Effector memory CD8-positive, alpha-beta T cell (primary cell): Measurements from ENCODE around the gene MEI4.

ENCODE experiments used
- ATAC-seq: fragments of 150-1000 bp; cut with Tn5 transposase; replicated peaks from 2 replicates; pipeline ENCODE4 v1.10.0; 2021; ENCODE audit warnings: mild to moderate bottlenecking, moderate library complexity
- DNase-seq, 3 experiments: peaks; one replicate each; pipeline ENCODE4 v3.0.0; 2021
- H3K27ac Mint-ChIP-seq, 2 donors: one replicate each; pipeline ENCODE4 v1.8.0; 2022; ENCODE audit warnings: mild to moderate bottlenecking in 2 of 2, mixed read lengths in 2 of 2, moderate library complexity in 2 of 2
- H3K27me3 Mint-ChIP-seq, 2 donors: one replicate each; pipeline ENCODE4 v1.8.0; 2022; ENCODE audit warnings: mixed read lengths in 2 of 2
- H3K36me3 Mint-ChIP-seq: one replicate; pipeline ENCODE4 v1.8.0; 2022; ENCODE audit warnings: mild to moderate bottlenecking, moderate library complexity, mixed read lengths; ENCODE audit not compliant: insufficient read depth
- H3K4me1 Mint-ChIP-seq, 2 donors: one replicate each; pipeline ENCODE4 v1.8.0; 2022; ENCODE audit warnings: low read depth in 2 of 2, mixed read lengths in 2 of 2
- H3K4me3 Mint-ChIP-seq, 2 donors: one replicate each; pipeline ENCODE4 v1.8.0; 2022; ENCODE audit warnings: mild to moderate bottlenecking in 2 of 2, mixed read lengths in 2 of 2, moderate library complexity in 2 of 2
- H3K9me3 Mint-ChIP-seq, 2 donors: one replicate each; pipeline ENCODE4 v1.8.0; 2022; ENCODE audit warnings: mixed read lengths in 2 of 2

The MEI4 gene

DNA sequence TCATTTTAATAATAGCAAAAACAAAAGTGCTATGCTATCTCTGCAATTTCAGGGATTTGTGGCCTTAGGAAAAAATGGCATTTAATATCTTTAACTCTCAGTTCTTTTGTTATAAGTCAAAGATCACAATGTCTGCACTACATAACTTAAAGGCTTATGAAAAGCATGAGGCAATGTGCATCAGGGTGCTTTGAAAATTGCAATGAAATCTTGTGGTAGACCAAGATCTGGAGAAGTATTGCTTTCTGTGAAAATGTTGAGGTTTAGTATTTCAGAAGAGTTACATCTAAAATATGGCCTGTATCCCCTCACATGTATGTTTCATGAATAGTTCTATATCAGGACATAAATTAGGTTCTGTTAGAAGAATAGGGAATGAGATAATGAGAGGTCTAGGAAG lies 200.6 kb downstream of the MEI4 start:
- Mint-ChIP-seq H3K9me3 (peaks cover 3 to 10% of the 10 kb centered on the region in 2 donors), H3K36me3 (no peaks in the 10 kb centered on the region), H3K27me3 (no peaks in the 10 kb centered on the region), H3K4me1 (no peaks in the 10 kb centered on the region), H3K4me3 (no peak overlapping the region), H3K27ac (no peak overlapping the region)
- DNase-seq (no peak), ATAC-seq (no peak)

- no peak overlapping the region for H3K27ac Mint-ChIP-seq
- H3K4me3 Mint-ChIP-seq: no peak overlapping the region
- H3K4me1 Mint-ChIP-seq: no peaks in the 10 kb centered on the region
- DNase-seq (no peak), ATAC-seq (no peak)
- no peaks in the 10 kb centered on the region for H3K27me3 Mint-ChIP-seq
- H3K36me3 Mint-ChIP-seq: no peaks in the 10 kb centered on the region
- H3K9me3 Mint-ChIP-seq: peaks cover 3 to 10% of the 10 kb centered on the region in 2 donors
Observed at GRCh38 chr6:77856391-77856790, 203.6 kb downstream of the MEI4 start.

DNA sequence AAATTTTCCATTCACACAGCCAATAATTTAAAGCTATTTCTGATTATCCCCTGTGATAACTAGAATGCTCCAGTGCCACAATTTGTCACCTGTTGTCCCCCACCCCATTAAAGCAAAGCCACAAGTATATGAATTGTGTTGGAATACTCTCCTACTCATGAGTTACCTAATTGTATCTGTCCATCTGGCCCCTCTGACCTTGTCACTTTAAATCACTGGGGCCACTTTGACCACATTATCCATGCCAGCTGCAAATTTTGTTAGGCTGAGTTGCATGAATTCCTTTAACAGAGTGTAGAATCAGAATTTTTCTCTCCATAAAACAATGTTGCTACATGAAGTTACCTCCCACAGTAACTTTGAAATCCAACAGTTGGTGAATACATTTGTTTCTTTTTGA lies 204.6 kb downstream of the MEI4 start:
- DNase-seq (no peak), ATAC-seq (no peak)
- Mint-ChIP-seq H3K27me3 (no peaks in the 10 kb centered on the region), H3K4me1 (no peaks in the 10 kb centered on the region), H3K36me3 (no peaks in the 10 kb centered on the region), H3K9me3 (peaks cover 3 to 10% of the 10 kb centered on the region in 2 donors), H3K4me3 (no peak overlapping the region), H3K27ac (no peak overlapping the region)

GRCh38 chr6:77876300-77876699 lies 223.5 kb downstream of the MEI4 start:
- H3K4me1 Mint-ChIP-seq: no peaks in the 10 kb centered on the region
- H3K27me3 Mint-ChIP-seq: no peaks in the 10 kb centered on the region
- H3K27ac Mint-ChIP-seq: no peak overlapping the region
- no peaks in the 10 kb centered on the region for H3K36me3 Mint-ChIP-seq
- ATAC-seq: no peak
- DNase-seq: no peak
- H3K9me3 Mint-ChIP-seq: peaks cover 5 to 8% of the 10 kb centered on the region in 2 donors
- no peak overlapping the region for H3K4me3 Mint-ChIP-seq

DNA sequence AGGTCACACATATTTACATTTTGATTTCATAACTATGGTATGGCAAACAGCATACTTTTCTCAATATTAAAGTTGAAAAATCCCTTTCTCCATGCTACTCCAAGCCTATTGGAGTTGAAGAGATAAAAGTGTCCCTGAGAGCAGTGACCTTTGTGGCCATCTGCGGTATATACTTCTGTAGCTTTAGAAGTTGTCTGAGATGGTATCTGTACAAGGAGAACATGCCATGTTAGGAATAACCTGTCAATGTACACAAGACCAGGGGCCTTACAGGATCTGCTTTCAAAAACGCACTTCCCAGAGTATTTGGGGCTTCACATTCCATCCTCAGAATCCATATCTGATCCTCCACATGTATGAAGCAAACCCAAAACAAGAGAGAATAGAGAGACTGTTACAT lies 226.7 kb downstream of the MEI4 start:
- ATAC-seq: no peak
- no peaks in the 10 kb centered on the region for H3K4me1 Mint-ChIP-seq
- no peak overlapping the region for H3K4me3 Mint-ChIP-seq
- no peak for DNase-seq
- H3K27me3 Mint-ChIP-seq: no peaks in the 10 kb centered on the region
- H3K27ac Mint-ChIP-seq: no peak overlapping the region
- H3K36me3 Mint-ChIP-seq: no peaks in the 10 kb centered on the region
- peaks cover 8 to 12% of the 10 kb centered on the region in 2 donors for H3K9me3 Mint-ChIP-seq

DNA sequence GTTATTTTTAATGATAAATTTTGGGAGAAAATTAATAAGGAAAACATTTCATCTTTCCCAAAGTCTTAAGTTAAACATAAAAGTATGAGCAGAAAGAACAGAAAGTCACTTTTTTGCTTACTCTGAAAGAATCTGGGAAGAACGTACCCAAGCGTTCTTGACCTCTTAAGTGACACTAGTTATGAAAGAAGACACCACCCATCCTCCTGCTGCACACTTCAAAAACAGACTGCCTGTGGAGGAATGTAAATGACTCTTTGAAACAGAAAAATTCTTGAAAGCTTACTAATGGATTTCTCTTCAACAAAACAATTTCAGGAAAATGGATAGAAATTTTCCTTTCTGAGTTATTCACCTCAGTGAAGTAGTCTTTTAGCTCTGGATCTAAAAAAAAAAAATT lies 227.7 kb downstream of the MEI4 start:
- ATAC-seq (no peak), DNase-seq (no peak)
- Mint-ChIP-seq H3K4me3 (no peak overlapping the region), H3K27me3 (no peaks in the 10 kb centered on the region), H3K27ac (no peak overlapping the region), H3K4me1 (no peaks in the 10 kb centered on the region), H3K9me3 (peaks cover 5 to 9% of the 10 kb centered on the region in 2 donors), H3K36me3 (no peaks in the 10 kb centered on the region)

GRCh38 chr6:77883851-77884250 lies 231.0 kb downstream of the MEI4 start:
- H3K4me1 Mint-ChIP-seq: no peaks in the 10 kb centered on the region
- ATAC-seq: no peak

DNA sequence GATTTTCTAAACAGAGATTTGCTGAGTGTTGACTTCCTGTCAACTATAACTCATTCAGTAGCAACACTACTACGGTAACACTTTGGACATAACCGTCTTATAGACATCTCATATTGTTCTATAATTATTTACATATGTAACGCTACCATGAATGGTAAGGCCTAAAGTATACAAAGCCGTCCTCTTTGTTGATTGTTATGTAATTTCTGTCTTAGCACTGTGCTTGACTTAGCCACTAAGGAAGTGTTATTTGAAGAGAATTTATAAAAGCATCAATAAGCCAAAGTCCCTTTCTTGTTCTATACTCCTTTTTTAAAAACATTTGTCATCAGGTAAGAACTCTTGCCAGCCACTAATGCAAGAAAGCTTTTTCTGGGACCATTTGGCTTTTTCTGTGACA lies 240.6 kb downstream of the MEI4 start:
- H3K4me3 Mint-ChIP-seq: no peak overlapping the region
- no peaks in the 10 kb centered on the region for H3K36me3 Mint-ChIP-seq
- no peaks in the 10 kb centered on the region for H3K27me3 Mint-ChIP-seq
- no peak overlapping the region for H3K27ac Mint-ChIP-seq
- H3K4me1 Mint-ChIP-seq: no peaks in the 10 kb centered on the region
- ATAC-seq (no peak), DNase-seq (no peak)
- peaks cover 10 to 36% of the 10 kb centered on the region in 2 donors for H3K9me3 Mint-ChIP-seq

More at GRCh38 chr6:77883851-77884250, 231.0 kb downstream of the MEI4 start:
- no peaks in the 10 kb centered on the region for H3K36me3 Mint-ChIP-seq
- no peaks in the 10 kb centered on the region for H3K27me3 Mint-ChIP-seq
- no peak overlapping the region for H3K27ac Mint-ChIP-seq
- H3K4me3 Mint-ChIP-seq: no peak overlapping the region
- H3K9me3 Mint-ChIP-seq: peaks cover 9% of the 10 kb centered on the region in 2 donors
- no peak for DNase-seq

GRCh38 chr6:77906070-77906469 lies 253.2 kb downstream of the MEI4 start:
- ATAC-seq (no peak), DNase-seq (no peak)
- Mint-ChIP-seq H3K27me3 (no peaks in the 10 kb centered on the region), H3K36me3 (no peaks in the 10 kb centered on the region), H3K4me3 (no peak overlapping the region), H3K9me3 (peaks cover 0 to 16% of the 10 kb centered on the region in 2 donors), H3K27ac (no peak overlapping the region), H3K4me1 (no peaks in the 10 kb centered on the region)

DNA sequence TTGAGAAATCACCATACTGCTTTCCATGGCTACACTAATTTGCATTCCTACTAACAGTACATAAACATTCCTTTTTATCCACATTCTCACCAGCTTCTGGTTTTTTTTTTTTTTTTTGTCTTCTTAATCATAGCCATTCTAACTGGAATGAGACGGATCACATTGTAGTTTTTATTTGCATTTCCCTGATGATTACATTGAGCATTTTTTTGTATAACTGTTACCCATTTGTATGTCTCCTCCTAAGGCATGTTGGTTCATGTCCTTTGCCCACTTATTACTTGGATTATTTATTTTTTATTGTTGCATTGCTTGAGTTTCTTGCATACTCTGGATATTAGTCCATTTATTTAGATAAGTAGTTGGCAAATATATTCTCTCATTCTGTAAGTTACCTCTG lies 258.0 kb downstream of the MEI4 start:
- no peak overlapping the region for H3K4me3 Mint-ChIP-seq
- no peak overlapping the region for H3K27ac Mint-ChIP-seq
- no peaks in the 10 kb centered on the region for H3K36me3 Mint-ChIP-seq
- DNase-seq: no peak
- no peaks in the 10 kb centered on the region for H3K4me1 Mint-ChIP-seq
- no peak for ATAC-seq
- H3K9me3 Mint-ChIP-seq: peaks cover 8 to 25% of the 10 kb centered on the region in 2 donors
- H3K27me3 Mint-ChIP-seq: no peaks in the 10 kb centered on the region

GRCh38 chr6:77926198-77926751 lies 273.4 kb downstream of the MEI4 start:
- no peak overlapping the region for H3K27ac Mint-ChIP-seq
- ATAC-seq (no peak), DNase-seq (no peak)
- peaks cover 0 to 8% of the 10 kb centered on the region in 2 donors for H3K9me3 Mint-ChIP-seq
- no peak overlapping the region for H3K4me3 Mint-ChIP-seq
- no peaks in the 10 kb centered on the region for H3K4me1 Mint-ChIP-seq
- H3K27me3 Mint-ChIP-seq: no peaks in the 10 kb centered on the region
- H3K36me3 Mint-ChIP-seq: no peaks in the 10 kb centered on the region

GRCh38 chr6:77930382-77930781 lies 277.5 kb downstream of the MEI4 start:
- Mint-ChIP-seq H3K36me3 (no peaks in the 10 kb centered on the region), H3K4me3 (no peak overlapping the region), H3K27me3 (no peaks in the 10 kb centered on the region), H3K4me1 (no peaks in the 10 kb centered on the region), H3K9me3 (peaks cover 0 to 8% of the 10 kb centered on the region in 2 donors), H3K27ac (no peak overlapping the region)
- DNase-seq (no peak), ATAC-seq (no peak)

GRCh38 chr6:77930952-77931351 lies 278.1 kb downstream of the MEI4 start:
- peaks cover 0 to 4% of the 10 kb centered on the region in 2 donors for H3K9me3 Mint-ChIP-seq
- H3K36me3 Mint-ChIP-seq: no peaks in the 10 kb centered on the region
- ATAC-seq: no peak

DNA sequence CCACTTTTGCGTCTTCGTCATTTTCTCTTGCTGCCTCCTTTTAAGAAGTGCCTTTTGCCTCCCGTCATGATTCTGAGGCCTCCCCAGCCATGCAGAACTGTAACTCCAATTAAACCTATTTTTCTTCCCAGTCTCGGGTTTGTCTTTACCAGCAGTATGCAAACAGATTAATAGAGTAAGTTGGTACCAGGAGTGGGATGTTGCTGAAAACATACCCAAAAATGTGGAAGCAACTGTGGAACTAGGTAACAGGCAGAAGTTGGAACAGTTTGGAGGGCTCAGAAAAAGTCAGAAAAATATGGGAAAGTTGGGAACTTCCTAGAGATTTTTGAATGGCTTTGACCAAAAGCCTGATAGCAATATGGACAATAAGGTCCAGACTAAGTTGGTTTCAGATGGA lies 309.2 kb downstream of the MEI4 start:
- no peaks in the 10 kb centered on the region for H3K27me3 Mint-ChIP-seq

More at GRCh38 chr6:77930952-77931351, 278.1 kb downstream of the MEI4 start:
- no peaks in the 10 kb centered on the region for H3K4me1 Mint-ChIP-seq
- H3K4me3 Mint-ChIP-seq: no peak overlapping the region
- no peak overlapping the region for H3K27ac Mint-ChIP-seq
- no peak for DNase-seq
- H3K27me3 Mint-ChIP-seq: no peaks in the 10 kb centered on the region

DNA sequence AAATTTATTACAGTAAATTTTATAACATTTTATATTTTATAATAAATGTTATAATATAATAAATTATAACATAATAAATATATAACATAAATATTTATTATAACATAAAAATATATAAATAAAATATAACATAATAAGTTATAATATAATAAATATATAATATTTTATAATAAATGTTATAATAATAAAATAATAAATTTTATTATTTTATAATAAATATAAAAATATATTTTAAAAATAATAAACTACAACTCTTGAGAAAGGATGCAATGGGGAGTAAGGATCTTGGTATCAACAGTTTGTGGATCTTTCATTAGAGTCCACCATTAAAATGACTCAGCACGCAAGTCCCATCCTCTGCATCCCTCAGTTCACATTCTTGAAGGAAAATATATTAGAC lies 312.6 kb downstream of the MEI4 start:
- no peaks in the 10 kb centered on the region for H3K27me3 Mint-ChIP-seq
- H3K27ac Mint-ChIP-seq: no peak overlapping the region
- H3K4me3 Mint-ChIP-seq: no peak overlapping the region
- H3K9me3 Mint-ChIP-seq: peaks cover 12 to 30% of the 10 kb centered on the region in 2 donors
- no peaks in the 10 kb centered on the region for H3K36me3 Mint-ChIP-seq
- DNase-seq: no peak
- ATAC-seq: no peak
- no peaks in the 10 kb centered on the region for H3K4me1 Mint-ChIP-seq

More for the DNA sequence above, 309.2 kb downstream of the MEI4 start:
- ATAC-seq (no peak), DNase-seq (no peak)
- no peaks in the 10 kb centered on the region for H3K4me1 Mint-ChIP-seq
- H3K9me3 Mint-ChIP-seq: peaks cover 14 to 42% of the 10 kb centered on the region in 2 donors
- H3K27ac Mint-ChIP-seq: no peak overlapping the region
- no peak overlapping the region for H3K4me3 Mint-ChIP-seq
- H3K36me3 Mint-ChIP-seq: no peaks in the 10 kb centered on the region
